C4-2B (cell line): Measurements from ENCODE around the gene BRPF1.

ENCODE experiments used
- ZFX ChIP-seq: fragments of 450-650 bp; IDR thresholded peaks from 2 replicates; pipeline ENCODE4 v1.6.1; 2017
- TF ChIP-seq, protein P1 (sequence below): fragments of 450-650 bp; conservative IDR thresholded peaks from 2 replicates; pipeline ENCODE4 v1.5.1; 2017; ENCODE audit warnings: mild to moderate bottlenecking

DNA sequence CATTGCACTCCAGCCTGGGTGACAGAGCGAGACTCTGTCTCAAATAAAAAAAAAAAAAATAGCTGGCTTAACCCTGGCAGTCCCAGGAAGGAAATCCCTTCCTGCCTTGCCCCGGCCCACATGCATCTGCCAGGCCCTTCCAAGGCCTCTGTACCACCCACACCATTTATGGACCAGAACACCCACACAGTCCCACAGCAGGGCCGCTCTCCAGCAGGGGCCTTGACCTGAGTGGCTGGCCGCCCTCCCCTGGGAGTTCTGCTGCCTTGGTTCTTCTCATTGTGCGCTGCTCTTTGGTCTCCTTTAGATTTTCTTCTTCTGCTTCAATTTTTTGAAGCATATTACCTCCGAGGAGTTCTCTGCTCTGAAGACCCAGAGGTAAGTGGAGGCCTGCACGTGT, 44.0 kb upstream of the BRPF1 start:
- TF ChIP-seq, protein P1, sequence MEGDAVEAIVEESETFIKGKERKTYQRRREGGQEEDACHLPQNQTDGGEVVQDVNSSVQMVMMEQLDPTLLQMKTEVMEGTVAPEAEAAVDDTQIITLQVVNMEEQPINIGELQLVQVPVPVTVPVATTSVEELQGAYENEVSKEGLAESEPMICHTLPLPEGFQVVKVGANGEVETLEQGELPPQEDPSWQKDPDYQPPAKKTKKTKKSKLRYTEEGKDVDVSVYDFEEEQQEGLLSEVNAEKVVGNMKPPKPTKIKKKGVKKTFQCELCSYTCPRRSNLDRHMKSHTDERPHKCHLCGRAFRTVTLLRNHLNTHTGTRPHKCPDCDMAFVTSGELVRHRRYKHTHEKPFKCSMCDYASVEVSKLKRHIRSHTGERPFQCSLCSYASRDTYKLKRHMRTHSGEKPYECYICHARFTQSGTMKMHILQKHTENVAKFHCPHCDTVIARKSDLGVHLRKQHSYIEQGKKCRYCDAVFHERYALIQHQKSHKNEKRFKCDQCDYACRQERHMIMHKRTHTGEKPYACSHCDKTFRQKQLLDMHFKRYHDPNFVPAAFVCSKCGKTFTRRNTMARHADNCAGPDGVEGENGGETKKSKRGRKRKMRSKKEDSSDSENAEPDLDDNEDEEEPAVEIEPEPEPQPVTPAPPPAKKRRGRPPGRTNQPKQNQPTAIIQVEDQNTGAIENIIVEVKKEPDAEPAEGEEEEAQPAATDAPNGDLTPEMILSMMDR, result no peak
- no peak for TF ChIP-seq ZFX
